ENCODE results near the gene CORIN.

Gene CORIN

DNA sequence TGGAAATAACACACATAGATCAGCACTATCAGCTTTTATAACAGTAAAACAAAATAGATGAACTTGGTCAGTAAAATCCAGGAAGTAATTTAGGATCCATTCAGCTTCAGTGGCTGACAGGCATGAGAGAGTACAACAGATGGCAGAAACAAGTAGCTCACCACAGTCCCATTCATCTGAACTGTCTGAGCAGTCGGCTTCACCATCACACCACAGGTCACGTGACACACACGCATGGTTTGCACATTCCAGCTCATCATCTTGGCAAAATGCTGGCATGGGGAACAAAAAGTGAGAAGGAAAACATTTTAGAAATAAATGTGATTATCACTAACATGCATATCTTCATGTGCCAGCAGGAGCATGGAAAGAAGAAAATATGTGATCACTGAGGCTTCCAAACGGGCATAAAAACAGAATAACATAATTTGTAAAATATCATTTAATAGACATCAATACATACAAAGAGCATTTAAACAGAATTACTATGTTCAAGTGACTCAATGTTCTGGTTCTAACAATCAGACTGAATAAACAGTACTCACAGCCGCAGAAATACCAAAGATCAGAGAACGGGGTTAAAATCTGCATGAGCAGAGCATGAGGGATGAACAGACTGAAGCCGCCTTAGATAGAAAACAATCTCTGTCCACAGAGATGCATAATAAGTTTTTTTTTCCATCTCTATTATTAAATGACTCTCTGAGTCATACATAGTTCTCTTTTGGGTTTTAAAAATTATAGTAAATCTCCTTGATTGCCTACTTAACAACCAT is 194.7 kb downstream of the CORIN start:
- Histone ChIP-seq H3K27ac (ENCODE audit: low read depth, low read length) (no peak overlapping the region), H3K36me3 (ENCODE audit: control insufficient read depth, insufficient read depth, low read length) (no peaks in the 10 kb centered on the region), H3K27me3 (ENCODE audit: control insufficient read depth, insufficient read depth, low read length) (no peaks in the 10 kb centered on the region), H3K4me3 (ENCODE audit: low read depth, low read length) (no peak overlapping the region), H3K9ac (ENCODE audit: low read depth, low read length) (no peak overlapping the region), H3K9me3 (ENCODE audit: control insufficient read depth, insufficient read depth, low read length) (no peaks in the 10 kb centered on the region), H3K4me1 (ENCODE audit: control insufficient read depth, insufficient read depth, low read length) (no peaks in the 10 kb centered on the region)

- Histone ChIP-seq H3K36me3 (ENCODE audit: control insufficient read depth, insufficient read depth, low read length) (no peaks in the 10 kb centered on the region), H3K9me3 (ENCODE audit: control insufficient read depth, insufficient read depth, low read length) (peaks cover 3% of the 10 kb centered on the region; the same call in 1 of the 2 replicates), H3K9ac (ENCODE audit: low read depth, low read length) (no peak overlapping the region), H3K4me1 (ENCODE audit: control insufficient read depth, insufficient read depth, low read length) (no peaks in the 10 kb centered on the region), H3K27me3 (ENCODE audit: control insufficient read depth, insufficient read depth, low read length) (no peaks in the 10 kb centered on the region), H3K27ac (ENCODE audit: low read depth, low read length) (no peak overlapping the region), H3K4me3 (ENCODE audit: low read depth, low read length) (no peak overlapping the region)
Measured at GRCh38 chr4:47642191-47642830, 195.6 kb downstream of the CORIN start.

GRCh38 chr4:47641755-47642154 is 196.1 kb downstream of the CORIN start:
- H3K4me3 ChIP-seq (ENCODE audit: low read depth, low read length) = no peak overlapping the region

GRCh38 chr4:47640911-47641310 is 197.0 kb downstream of the CORIN start:
- no peak overlapping the region for H3K4me3 ChIP-seq (ENCODE audit: low read depth, low read length)

More at GRCh38 chr4:47641755-47642154, 196.1 kb downstream of the CORIN start:
- Histone ChIP-seq H3K36me3 (ENCODE audit: control insufficient read depth, insufficient read depth, low read length) (no peaks in the 10 kb centered on the region), H3K27me3 (ENCODE audit: control insufficient read depth, insufficient read depth, low read length) (no peaks in the 10 kb centered on the region), H3K27ac (ENCODE audit: low read depth, low read length) (no peak overlapping the region), H3K9me3 (ENCODE audit: control insufficient read depth, insufficient read depth, low read length) (peaks cover 3% of the 10 kb centered on the region; the same call in 1 of the 2 replicates), H3K4me1 (ENCODE audit: control insufficient read depth, insufficient read depth, low read length) (no peaks in the 10 kb centered on the region), H3K9ac (ENCODE audit: low read depth, low read length) (no peak overlapping the region)

DNA sequence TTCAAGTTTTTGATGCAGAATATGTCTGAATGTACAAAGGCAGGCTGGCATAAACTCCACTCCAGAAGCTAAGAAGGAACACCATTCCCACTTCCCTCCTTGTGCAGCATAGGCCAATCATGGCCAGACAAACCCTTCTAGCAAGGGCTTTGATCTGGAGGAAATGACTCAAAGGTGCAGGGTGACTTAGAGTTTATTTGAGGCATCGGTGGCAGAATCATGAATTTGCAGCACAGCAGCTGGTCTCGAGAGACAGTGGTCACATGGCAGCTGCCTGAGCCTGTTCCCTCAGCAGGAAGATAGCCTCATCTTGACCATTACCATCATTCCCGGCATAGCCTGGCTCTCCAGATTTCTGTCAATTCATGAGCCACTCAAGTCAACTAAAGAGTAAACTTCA is 198.3 kb downstream of the CORIN start:
- Histone ChIP-seq H3K27me3 (ENCODE audit: control insufficient read depth, insufficient read depth, low read length) (no peaks in the 10 kb centered on the region), H3K27ac (ENCODE audit: low read depth, low read length) (no peak overlapping the region), H3K9me3 (ENCODE audit: control insufficient read depth, insufficient read depth, low read length) (peaks cover 3% of the 10 kb centered on the region; the same call in 1 of the 2 replicates), H3K4me1 (ENCODE audit: control insufficient read depth, insufficient read depth, low read length) (no peaks in the 10 kb centered on the region), H3K36me3 (ENCODE audit: control insufficient read depth, insufficient read depth, low read length) (no peaks in the 10 kb centered on the region), H3K9ac (ENCODE audit: low read depth, low read length) (no peak overlapping the region), H3K4me3 (ENCODE audit: low read depth, low read length) (no peak overlapping the region)

More at GRCh38 chr4:47640911-47641310, 197.0 kb downstream of the CORIN start:
- no peaks in the 10 kb centered on the region for H3K36me3 ChIP-seq (ENCODE audit: control insufficient read depth, insufficient read depth, low read length)
- no peaks in the 10 kb centered on the region for H3K27me3 ChIP-seq (ENCODE audit: control insufficient read depth, insufficient read depth, low read length)
- no peak overlapping the region for H3K9ac ChIP-seq (ENCODE audit: low read depth, low read length)
- H3K4me1 ChIP-seq (ENCODE audit: control insufficient read depth, insufficient read depth, low read length) = no peaks in the 10 kb centered on the region
- peaks cover 3% of the 10 kb centered on the region; the same call in 1 of the 2 replicates for H3K9me3 ChIP-seq (ENCODE audit: control insufficient read depth, insufficient read depth, low read length)
- H3K27ac ChIP-seq (ENCODE audit: low read depth, low read length) = no peak overlapping the region

DNA sequence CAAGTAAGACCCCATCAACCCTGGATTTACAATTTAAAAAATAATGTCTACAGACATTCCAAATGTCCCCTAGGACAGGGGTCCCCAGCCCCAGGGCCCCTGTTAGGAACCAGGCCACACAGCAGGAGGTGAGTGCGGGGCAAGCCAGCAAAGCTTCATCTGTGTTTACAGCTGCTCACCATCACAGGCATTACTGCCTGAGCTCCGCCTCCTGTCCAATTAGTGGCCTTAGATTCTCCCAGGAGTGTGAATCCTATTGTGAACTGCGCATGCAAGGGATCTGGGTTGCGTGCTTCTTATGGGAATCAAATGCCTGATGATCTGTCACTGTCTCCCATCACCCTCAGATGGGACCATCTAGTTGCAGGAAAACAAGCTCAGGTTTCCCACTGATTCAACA is 206.7 kb downstream of the CORIN start:
- no peaks in the 10 kb centered on the region for H3K4me1 ChIP-seq (ENCODE audit: control insufficient read depth, insufficient read depth, low read length)

DNA sequence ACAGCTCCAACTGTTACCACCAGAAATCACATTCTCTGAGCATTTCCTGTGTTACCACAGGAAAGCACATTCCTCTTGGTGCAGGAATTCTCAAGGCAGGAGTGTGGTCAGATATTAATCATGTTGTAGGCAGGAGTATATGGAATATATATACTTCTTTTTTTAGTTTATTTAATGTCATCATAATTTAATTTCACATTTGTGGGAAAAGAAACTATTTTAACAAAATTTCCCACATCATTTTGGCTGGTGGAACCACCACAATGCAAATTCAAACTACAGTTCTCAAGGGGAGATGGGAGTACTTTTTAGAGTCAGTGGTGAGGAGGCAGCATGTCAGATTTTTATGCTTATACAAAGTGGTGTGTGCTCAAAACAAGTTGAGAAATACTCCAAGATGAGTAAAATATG is 213.8 kb downstream of the CORIN start:
- no peaks in the 10 kb centered on the region for H3K4me1 ChIP-seq (ENCODE audit: control insufficient read depth, insufficient read depth, low read length)
- H3K4me3 ChIP-seq (ENCODE audit: low read depth, low read length) = no peak overlapping the region
- no peak overlapping the region for H3K9ac ChIP-seq (ENCODE audit: low read depth, low read length)
- no peaks in the 10 kb centered on the region for H3K36me3 ChIP-seq (ENCODE audit: control insufficient read depth, insufficient read depth, low read length)
- H3K27ac ChIP-seq (ENCODE audit: low read depth, low read length) = no peak overlapping the region
- H3K27me3 ChIP-seq (ENCODE audit: control insufficient read depth, insufficient read depth, low read length) = no peaks in the 10 kb centered on the region
- no peaks in the 10 kb centered on the region for H3K9me3 ChIP-seq (ENCODE audit: control insufficient read depth, insufficient read depth, low read length)

More for the DNA sequence above, 206.7 kb downstream of the CORIN start:
- Histone ChIP-seq H3K4me3 (ENCODE audit: low read depth, low read length) (no peak overlapping the region), H3K27me3 (ENCODE audit: control insufficient read depth, insufficient read depth, low read length) (no peaks in the 10 kb centered on the region), H3K9ac (ENCODE audit: low read depth, low read length) (no peak overlapping the region), H3K27ac (ENCODE audit: low read depth, low read length) (no peak overlapping the region), H3K9me3 (ENCODE audit: control insufficient read depth, insufficient read depth, low read length) (no peaks in the 10 kb centered on the region), H3K36me3 (ENCODE audit: control insufficient read depth, insufficient read depth, low read length) (no peaks in the 10 kb centered on the region)

DNA sequence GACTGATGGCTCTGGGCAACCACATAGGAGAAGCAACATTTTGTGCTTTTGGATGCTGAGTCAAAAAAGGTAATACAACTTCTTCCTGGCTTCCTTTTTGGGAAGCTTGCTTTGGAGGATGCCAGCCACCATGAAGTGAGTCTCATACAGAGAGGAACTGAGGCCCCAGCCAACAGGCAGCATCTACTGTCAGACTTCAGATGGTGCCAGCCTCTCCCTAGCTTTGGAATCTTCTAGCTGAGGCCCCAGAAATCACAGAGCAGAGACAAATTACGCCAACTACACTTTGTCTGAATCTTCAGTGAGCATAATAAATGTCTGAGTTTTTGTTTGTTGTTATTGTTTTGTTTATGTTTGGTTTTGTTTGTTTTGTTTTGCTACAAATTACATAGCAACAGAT is 216.7 kb downstream of the CORIN start:
- H3K9me3 ChIP-seq (ENCODE audit: control insufficient read depth, insufficient read depth, low read length) = no peaks in the 10 kb centered on the region
- no peak overlapping the region for H3K9ac ChIP-seq (ENCODE audit: low read depth, low read length)
- no peak overlapping the region for H3K4me3 ChIP-seq (ENCODE audit: low read depth, low read length)
- H3K36me3 ChIP-seq (ENCODE audit: control insufficient read depth, insufficient read depth, low read length) = no peaks in the 10 kb centered on the region
- H3K4me1 ChIP-seq (ENCODE audit: control insufficient read depth, insufficient read depth, low read length) = no peaks in the 10 kb centered on the region
- no peaks in the 10 kb centered on the region for H3K27me3 ChIP-seq (ENCODE audit: control insufficient read depth, insufficient read depth, low read length)
- H3K27ac ChIP-seq (ENCODE audit: low read depth, low read length) = no peak overlapping the region

GRCh38 chr4:47619691-47620090 is 218.2 kb downstream of the CORIN start:
- no peaks in the 10 kb centered on the region for H3K9me3 ChIP-seq (ENCODE audit: control insufficient read depth, insufficient read depth, low read length)
- no peaks in the 10 kb centered on the region for H3K27me3 ChIP-seq (ENCODE audit: control insufficient read depth, insufficient read depth, low read length)
- no peak overlapping the region for H3K27ac ChIP-seq (ENCODE audit: low read depth, low read length)
- H3K36me3 ChIP-seq (ENCODE audit: control insufficient read depth, insufficient read depth, low read length) = no peaks in the 10 kb centered on the region
- H3K4me1 ChIP-seq (ENCODE audit: control insufficient read depth, insufficient read depth, low read length) = no peaks in the 10 kb centered on the region
- no peak overlapping the region for H3K4me3 ChIP-seq (ENCODE audit: low read depth, low read length)
- H3K9ac ChIP-seq (ENCODE audit: low read depth, low read length) = no peak overlapping the region

DNA sequence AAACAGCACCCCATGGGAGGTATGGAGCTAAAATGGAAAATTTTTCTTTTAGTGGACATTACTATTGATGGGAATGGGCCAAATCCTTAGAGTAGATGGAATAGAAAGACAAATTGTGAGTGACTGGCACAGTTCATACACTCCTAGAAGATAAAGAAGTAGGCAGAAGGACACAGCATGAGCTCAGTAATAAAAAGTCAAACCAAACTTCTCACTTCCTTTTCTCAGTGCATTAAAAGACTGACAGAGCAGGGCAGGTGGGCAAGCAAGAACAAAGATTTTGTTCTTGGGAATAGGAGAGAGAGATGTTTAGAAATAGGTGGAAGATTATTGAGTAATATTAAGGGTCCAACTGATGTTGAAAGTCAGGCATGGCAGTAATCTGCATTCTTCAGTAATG is 220.3 kb downstream of the CORIN start:
- no peaks in the 10 kb centered on the region for H3K9me3 ChIP-seq (ENCODE audit: control insufficient read depth, insufficient read depth, low read length)
- no peaks in the 10 kb centered on the region for H3K27me3 ChIP-seq (ENCODE audit: control insufficient read depth, insufficient read depth, low read length)
- H3K4me1 ChIP-seq (ENCODE audit: control insufficient read depth, insufficient read depth, low read length) = no peaks in the 10 kb centered on the region
- H3K36me3 ChIP-seq (ENCODE audit: control insufficient read depth, insufficient read depth, low read length) = no peaks in the 10 kb centered on the region
- no peak overlapping the region for H3K9ac ChIP-seq (ENCODE audit: low read depth, low read length)
- no peak overlapping the region for H3K27ac ChIP-seq (ENCODE audit: low read depth, low read length)
- H3K4me3 ChIP-seq (ENCODE audit: low read depth, low read length) = no peak overlapping the region

DNA sequence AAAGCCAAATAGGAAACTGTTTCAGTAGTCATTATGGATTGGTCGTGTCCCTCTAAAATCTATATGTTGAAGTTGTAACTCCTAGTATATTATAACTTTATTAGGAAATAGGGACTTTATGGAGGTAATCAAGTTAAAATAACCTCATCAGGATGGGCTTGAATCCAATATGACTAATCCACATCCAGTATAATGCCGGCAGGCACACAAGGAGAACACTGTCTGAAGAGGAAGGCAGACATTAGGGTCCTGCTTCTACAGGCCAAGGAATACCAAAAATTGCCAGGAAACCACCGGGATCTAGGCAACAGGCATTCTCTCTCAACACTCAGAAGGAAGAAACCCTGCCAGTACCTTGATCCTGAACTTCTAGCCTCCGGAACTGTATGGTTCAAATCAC is 222.5 kb downstream of the CORIN start:
- Histone ChIP-seq H3K9me3 (ENCODE audit: control insufficient read depth, insufficient read depth, low read length) (no peaks in the 10 kb centered on the region), H3K27me3 (ENCODE audit: control insufficient read depth, insufficient read depth, low read length) (no peaks in the 10 kb centered on the region)

More for the DNA sequence above, 222.5 kb downstream of the CORIN start:
- H3K9ac ChIP-seq (ENCODE audit: low read depth, low read length) = no peak overlapping the region
- H3K27ac ChIP-seq (ENCODE audit: low read depth, low read length) = no peak overlapping the region
- H3K4me1 ChIP-seq (ENCODE audit: control insufficient read depth, insufficient read depth, low read length) = no peaks in the 10 kb centered on the region
- no peaks in the 10 kb centered on the region for H3K36me3 ChIP-seq (ENCODE audit: control insufficient read depth, insufficient read depth, low read length)
- H3K4me3 ChIP-seq (ENCODE audit: low read depth, low read length) = no peak overlapping the region

Data from HUES48 (cell line).